Central memory CD8-positive, alpha-beta T cell (primary cell): ENCODE results near the gene MERTK.
"Not testable (repeated sequence)": the region's sequence is repeated elsewhere in the genome, so short reads cannot be mapped to it uniquely, and the experiment has no call there.

ENCODE experiments used
- ATAC-seq: fragments of 150-1000 bp; cut with Tn5 transposase; replicated peaks from 2 replicates; pipeline ENCODE4 v1.10.0; 2022; ENCODE audit warnings: mild to moderate bottlenecking, moderate FRiP score, moderate number of reproducible peaks; ENCODE audit not compliant: poor library complexity, severe bottlenecking; ENCODE audit errors: extremely low read depth
- DNase-seq, 2 donors: peaks; one replicate each; pipeline ENCODE4 v3.0.0; 2021; ENCODE audit warnings: low spot score in 2 of 2
- H3K27ac Mint-ChIP-seq: one replicate; pipeline ENCODE4 v1.8.0; 2022; ENCODE audit warnings: low read depth, mild to moderate bottlenecking, moderate library complexity, mixed read lengths
- H3K27me3 Mint-ChIP-seq: one replicate; pipeline ENCODE4 v1.8.0; 2022; ENCODE audit warnings: mixed read lengths
- H3K36me3 Mint-ChIP-seq: one replicate; pipeline ENCODE4 v1.8.0; 2022; ENCODE audit warnings: mild to moderate bottlenecking, moderate library complexity, mixed read lengths; ENCODE audit not compliant: insufficient read depth
- H3K4me1 Mint-ChIP-seq: one replicate; pipeline ENCODE4 v1.8.0; 2022; ENCODE audit warnings: mixed read lengths
- H3K4me3 Mint-ChIP-seq: one replicate; pipeline ENCODE4 v1.8.0; 2022; ENCODE audit warnings: mild to moderate bottlenecking, moderate library complexity, mixed read lengths
- H3K9me3 Mint-ChIP-seq: one replicate; pipeline ENCODE4 v1.8.0; 2022; ENCODE audit warnings: mixed read lengths

The MERTK gene

DNA sequence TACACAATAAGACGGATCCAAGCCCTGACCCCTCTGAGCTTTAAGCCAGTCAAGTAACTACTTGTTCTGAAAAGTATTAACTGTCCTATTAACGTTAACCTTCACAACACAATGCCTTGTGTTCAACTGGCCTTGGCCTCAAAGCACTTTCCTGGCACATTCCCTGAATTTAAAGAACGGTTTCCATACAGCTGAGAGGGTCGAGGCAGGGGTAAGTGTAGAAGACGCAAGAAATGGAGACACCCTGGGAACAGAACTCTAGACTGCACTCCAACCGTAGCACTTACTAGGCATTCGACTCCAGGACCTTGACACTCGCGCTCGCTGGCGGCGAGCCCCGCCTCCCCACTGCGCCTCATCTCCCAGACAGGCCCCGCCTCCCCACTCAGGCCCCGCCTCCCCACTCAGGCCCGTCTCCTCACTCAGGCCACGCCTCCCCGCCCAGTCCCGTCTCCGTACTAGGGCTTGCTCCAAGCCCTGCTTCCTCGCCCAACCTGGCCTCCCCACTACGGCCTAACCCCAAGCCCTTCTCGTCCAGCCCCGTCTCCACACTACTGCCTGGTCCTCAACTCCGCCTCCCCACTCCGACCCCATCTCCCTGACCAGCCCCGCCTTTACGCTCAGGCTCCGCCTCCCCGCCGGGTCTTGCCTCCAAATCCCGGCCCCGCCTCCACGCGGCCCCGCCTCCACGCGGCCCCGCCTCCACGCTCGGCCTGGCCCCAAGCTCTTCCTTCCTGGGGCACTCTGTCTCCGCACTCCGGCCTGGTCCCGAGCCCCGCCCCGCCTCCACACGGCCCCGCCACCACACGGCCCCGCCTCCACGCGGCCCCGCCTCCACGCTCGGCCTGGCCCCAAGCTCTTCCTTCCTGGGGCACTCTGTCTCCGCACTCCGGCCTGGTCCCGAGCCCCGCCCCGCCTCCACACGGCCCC, 155.8 kb downstream of the MERTK start:
- no peaks in the 10 kb centered on the region for H3K9me3 Mint-ChIP-seq
- H3K27ac Mint-ChIP-seq: peak overlapping the region; percentile 78
- H3K36me3 Mint-ChIP-seq: peaks cover 5% of the 10 kb centered on the region
- H3K4me3 Mint-ChIP-seq: peak overlapping the region; percentile 67
- no peaks in the 10 kb centered on the region for H3K27me3 Mint-ChIP-seq
- H3K4me1 Mint-ChIP-seq: peaks cover 41% of the 10 kb centered on the region
- DNase-seq: peak; percentile 96 to 99
- peak; percentile 72 for ATAC-seq

DNA sequence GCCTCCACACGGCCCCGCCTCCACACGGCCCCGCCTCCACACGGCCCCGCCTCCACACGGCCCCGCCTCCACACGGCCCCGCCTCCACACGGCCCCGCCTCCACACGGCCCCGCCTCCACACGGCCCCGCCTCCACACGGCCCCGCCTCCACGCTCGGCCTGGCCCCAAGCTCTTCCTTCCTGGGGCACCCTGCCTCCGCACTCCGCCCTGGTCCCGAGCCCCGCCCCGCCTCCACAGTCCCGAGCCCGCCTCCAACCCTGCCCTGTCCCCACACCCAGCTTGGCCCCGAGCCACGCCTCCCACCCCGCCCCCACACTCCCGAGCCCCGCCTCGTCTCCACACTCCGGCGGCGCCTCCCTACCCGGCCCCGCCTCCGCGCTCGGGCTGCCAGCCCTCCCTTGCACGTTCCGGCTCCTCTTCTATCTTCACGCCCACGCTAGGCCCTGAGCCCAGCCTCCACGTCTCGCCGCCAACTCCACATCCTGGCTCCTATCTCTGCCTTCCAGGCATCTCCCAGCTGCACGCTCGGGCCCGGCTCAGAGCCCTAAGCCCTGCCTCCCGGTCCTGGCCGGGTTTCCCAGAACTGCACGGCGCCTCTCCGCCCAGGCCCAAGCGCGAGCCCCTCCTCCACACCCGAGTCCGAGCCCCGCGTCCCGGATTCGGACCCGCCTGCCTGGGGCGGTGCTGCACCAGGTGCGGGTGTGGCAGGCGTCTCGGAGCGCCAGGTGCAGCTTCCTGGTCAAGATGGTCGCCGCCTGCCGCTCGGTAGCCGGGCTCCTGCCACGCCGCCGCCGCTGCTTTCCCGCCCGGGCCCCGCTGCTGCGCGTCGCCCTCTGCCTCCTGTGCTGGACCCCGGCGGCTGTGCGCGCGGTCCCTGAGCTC, 156.7 kb downstream of the MERTK start, which contains the start of gene TMEM87B:
Gene TMEM87B, plus strand, starts transcription at position 423 of the 883 bp plus-strand sequence. Its CDS starts 323 bp downstream, at position 746.
- H3K27me3 Mint-ChIP-seq: no peaks in the 10 kb centered on the region
- H3K36me3 Mint-ChIP-seq: peaks cover 6% of the 10 kb centered on the region
- H3K9me3 Mint-ChIP-seq: no peaks in the 10 kb centered on the region
- H3K4me3 Mint-ChIP-seq: peak within 1 kb of the TSS; percentile 67
- DNase-seq: peak; percentile 89 to 97
- H3K4me1 Mint-ChIP-seq: peaks cover 44% of the 10 kb centered on the region
- ATAC-seq: peak; percentile 80
- peak within 1 kb of the TSS; percentile 82 for H3K27ac Mint-ChIP-seq

DNA sequence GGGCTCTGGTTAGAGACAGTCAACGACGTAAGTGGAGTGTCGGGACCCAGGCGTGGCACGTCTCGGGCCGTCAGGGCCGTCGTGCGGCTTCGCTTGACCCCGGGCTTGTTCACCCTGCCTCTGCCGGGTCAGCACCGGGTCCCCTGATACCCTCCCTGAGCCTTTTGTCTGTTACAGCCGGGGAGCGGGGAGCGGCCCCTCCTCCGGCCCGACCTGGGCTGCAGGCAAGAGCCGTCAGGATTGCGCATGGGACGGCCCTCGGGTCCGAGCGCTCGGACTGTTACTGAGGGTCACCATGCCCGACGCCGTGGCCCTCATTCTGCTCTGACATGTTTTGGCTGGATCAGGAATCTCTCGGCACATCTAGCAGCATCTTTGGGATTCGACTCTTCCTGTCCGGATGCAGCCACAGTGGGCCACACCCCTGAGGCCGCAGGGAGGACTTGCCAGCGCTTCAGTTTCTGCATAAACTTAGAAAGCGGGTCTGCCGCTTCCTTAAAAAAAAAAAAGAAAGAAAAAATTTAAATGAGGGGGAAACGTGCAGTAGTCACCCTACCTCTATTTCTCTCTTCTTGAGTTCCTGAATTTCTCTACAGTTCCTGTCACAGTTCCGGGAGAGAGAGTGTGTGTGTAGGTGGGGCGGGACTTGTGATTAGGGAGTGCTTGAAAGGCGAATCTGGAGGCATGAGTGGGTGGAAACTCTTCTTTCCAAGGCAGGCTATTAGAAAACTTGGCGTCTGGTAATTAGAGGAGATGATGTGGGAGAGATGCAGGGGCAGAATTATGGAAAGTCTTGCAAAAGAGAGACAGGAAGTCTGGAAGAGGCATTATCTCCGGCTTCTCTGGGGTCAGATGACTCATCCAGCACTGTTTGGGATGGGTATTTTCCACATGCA, 157.6 kb downstream of the MERTK start:
- H3K27me3 Mint-ChIP-seq: no peaks in the 10 kb centered on the region
- H3K4me3 Mint-ChIP-seq: peak overlapping the region; percentile 67
- no peak for DNase-seq
- no peaks in the 10 kb centered on the region for H3K9me3 Mint-ChIP-seq
- peak overlapping the region; percentile 82 for H3K27ac Mint-ChIP-seq
- peaks cover 6% of the 10 kb centered on the region for H3K36me3 Mint-ChIP-seq
- no peak for ATAC-seq
- H3K4me1 Mint-ChIP-seq: peaks cover 44% of the 10 kb centered on the region

DNA sequence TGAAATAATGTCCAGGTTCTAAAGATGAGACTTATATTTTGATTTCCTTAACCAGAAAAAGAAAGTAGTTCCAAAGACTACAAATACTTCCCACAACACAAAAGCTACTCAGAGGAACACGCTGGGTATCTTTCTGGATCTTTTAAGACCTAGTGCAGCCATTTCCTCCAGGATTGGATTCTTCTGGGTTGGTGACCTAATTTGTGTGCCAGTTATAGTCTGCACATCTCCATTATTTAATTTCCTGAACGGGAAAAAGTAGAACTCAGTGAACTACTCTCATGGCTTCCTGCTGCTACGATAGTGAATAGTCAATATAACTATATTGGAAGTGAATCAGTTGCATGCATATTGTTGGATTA, 158.2 kb downstream of the MERTK start:
- ATAC-seq: no peak
- H3K27ac Mint-ChIP-seq: peak overlapping the region; percentile 82
- H3K27me3 Mint-ChIP-seq: no peaks in the 10 kb centered on the region
- H3K36me3 Mint-ChIP-seq: peaks cover 9% of the 10 kb centered on the region
- DNase-seq: no peak
- no peaks in the 10 kb centered on the region for H3K9me3 Mint-ChIP-seq
- H3K4me1 Mint-ChIP-seq: peaks cover 44% of the 10 kb centered on the region
- peak overlapping the region; percentile 67 for H3K4me3 Mint-ChIP-seq

DNA sequence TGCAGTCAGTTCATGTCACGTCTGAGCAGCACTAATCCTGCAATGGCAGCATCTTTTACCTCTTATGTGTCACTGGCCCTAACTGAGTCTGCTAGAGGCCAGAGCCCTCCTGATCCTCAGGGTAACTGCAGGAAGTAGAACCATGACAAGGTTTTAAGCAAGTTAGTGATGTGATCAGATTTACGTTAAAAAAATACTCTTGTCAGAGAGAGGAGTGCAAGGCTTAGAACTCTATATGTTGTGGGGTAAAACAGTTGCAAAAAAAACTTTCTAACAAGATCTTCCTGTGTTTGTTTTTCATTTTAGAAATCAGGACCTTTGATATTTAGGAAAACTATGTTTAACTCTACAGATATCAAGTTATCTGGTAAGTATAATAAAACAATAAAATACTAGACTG, 161.3 kb downstream of the MERTK start:
- DNase-seq (no peak), ATAC-seq (no peak)
- H3K4me1 Mint-ChIP-seq: peaks cover 44% of the 10 kb centered on the region
- no peak overlapping the region for H3K4me3 Mint-ChIP-seq
- no peaks in the 10 kb centered on the region for H3K27me3 Mint-ChIP-seq
- H3K9me3 Mint-ChIP-seq: no peaks in the 10 kb centered on the region
- H3K27ac Mint-ChIP-seq: no peak overlapping the region
- H3K36me3 Mint-ChIP-seq: peaks cover 11% of the 10 kb centered on the region

DNA sequence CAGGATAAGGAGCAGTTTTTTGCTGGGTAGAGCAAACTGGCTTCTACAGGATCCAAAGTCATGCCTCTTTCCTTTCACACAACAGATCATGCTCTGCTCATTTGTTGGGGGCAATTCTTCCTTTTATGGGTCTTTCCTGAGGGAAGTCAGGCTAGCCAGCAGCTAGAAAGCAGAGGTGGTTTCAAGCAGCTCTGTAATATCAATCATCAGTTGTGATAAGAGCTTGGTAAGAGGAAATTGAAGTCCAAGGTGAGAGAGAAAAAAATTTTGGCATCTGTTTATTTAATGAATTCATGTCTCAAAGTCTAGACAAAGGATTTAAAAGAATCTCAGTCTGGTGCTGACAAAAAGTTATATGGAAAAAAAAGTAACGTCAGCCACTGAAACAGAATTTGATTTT, 162.9 kb downstream of the MERTK start:
- Mint-ChIP-seq H3K27me3 (no peaks in the 10 kb centered on the region), H3K9me3 (no peaks in the 10 kb centered on the region), H3K27ac (peak overlapping the region; percentile 8), H3K4me3 (no peak overlapping the region), H3K4me1 (peaks cover 46% of the 10 kb centered on the region), H3K36me3 (peaks cover 15% of the 10 kb centered on the region)
- ATAC-seq: no peak
- DNase-seq: no peak

DNA sequence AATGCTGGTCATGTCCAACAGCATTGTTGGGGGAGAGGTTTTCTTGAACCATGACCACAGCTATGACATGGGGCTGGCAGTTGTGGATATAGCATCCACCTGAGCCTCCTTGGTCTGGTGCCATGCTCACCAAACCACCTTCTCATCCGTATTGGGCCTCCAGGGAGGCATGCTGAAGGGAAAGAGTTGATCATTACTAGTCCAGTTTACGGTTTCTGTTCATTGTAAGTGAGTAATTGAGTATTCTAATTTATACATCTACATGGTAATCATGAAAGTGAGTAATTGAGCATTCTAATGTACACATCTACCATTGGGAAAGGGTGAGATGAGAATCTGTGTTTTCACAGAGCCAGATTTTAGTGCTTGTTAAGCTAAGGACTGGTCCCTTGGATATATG, 163.4 kb downstream of the MERTK start:
- Mint-ChIP-seq H3K27ac (peak overlapping the region; percentile 8), H3K4me1 (peaks cover 41% of the 10 kb centered on the region), H3K4me3 (no peak overlapping the region), H3K27me3 (no peaks in the 10 kb centered on the region), H3K9me3 (no peaks in the 10 kb centered on the region), H3K36me3 (peaks cover 17% of the 10 kb centered on the region)
- ATAC-seq: no peak
- DNase-seq: no peak

DNA sequence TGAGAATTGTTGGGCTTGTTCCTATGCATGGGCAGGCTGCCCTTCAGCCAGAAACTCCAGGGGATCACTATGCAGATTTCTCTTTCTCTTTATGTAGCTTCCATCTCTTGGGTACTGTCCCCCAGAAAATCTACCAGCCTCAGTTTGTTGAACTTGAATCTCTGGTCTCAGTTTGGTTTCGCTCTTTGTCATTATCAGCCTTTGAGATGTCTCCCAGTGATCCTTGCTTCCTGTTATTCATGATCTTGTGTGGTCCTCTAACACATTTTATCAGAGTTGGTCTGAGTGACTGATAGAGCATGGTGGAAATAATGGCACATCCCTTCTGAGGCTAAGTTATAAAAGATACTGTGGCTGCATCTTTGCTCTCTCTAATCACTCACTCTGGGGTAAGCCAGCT, 164.5 kb downstream of the MERTK start:
- Mint-ChIP-seq H3K4me1 (peaks cover 32% of the 10 kb centered on the region), H3K27me3 (no peaks in the 10 kb centered on the region), H3K9me3 (no peaks in the 10 kb centered on the region), H3K27ac (no peak overlapping the region), H3K4me3 (no peak overlapping the region), H3K36me3 (peaks cover 26% of the 10 kb centered on the region)
- ATAC-seq (no peak), DNase-seq (no peak)

DNA sequence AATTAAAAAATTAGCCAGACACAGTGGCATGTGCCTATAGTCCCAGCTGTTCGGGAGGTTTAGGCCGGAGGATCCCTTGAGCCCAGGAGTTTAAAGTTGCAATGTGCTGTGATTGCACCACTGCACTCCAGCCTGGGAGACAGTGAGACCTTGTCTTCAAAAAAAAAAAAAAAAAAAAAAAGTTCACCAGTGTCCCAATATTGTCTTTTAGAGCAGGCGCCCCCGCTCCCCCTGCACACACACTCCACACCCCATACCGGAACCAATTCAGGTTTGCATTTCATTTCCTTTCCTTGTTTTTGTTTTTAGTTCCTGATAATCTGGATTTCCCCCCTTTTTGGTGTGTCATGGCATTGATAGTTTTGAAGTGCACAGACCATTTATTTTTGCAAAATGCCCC, 167.1 kb downstream of the MERTK start:
- ATAC-seq (no peak), DNase-seq (no peak)
- Mint-ChIP-seq H3K36me3 (peaks cover 37% of the 10 kb centered on the region), H3K9me3 (no peaks in the 10 kb centered on the region), H3K27ac (no peak overlapping the region), H3K27me3 (no peaks in the 10 kb centered on the region), H3K4me3 (no peak overlapping the region), H3K4me1 (peaks cover 24% of the 10 kb centered on the region)

DNA sequence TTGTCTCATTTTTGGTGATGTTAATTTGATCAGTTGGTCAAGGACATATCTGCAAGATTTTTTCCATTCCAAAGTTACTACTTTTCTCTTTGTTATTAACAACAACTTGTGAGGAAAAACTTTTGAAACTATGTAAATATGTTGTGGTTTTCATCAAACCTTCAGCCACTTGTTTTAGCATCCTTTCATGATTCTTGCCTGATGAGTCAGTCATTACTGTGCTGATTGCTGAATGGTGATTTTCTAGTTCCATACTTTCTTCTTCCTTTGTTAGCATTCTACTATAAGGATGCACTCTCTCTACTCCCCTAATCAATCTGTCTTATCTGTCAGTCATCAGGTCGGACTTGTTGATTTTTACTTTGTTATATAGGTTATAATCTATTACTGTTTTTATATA, 167.6 kb downstream of the MERTK start:
- H3K27me3 Mint-ChIP-seq: no peaks in the 10 kb centered on the region
- DNase-seq (no peak), ATAC-seq (no peak)
- peaks cover 24% of the 10 kb centered on the region for H3K4me1 Mint-ChIP-seq
- no peak overlapping the region for H3K27ac Mint-ChIP-seq
- H3K9me3 Mint-ChIP-seq: no peaks in the 10 kb centered on the region
- H3K36me3 Mint-ChIP-seq: peaks cover 38% of the 10 kb centered on the region
- no peak overlapping the region for H3K4me3 Mint-ChIP-seq

DNA sequence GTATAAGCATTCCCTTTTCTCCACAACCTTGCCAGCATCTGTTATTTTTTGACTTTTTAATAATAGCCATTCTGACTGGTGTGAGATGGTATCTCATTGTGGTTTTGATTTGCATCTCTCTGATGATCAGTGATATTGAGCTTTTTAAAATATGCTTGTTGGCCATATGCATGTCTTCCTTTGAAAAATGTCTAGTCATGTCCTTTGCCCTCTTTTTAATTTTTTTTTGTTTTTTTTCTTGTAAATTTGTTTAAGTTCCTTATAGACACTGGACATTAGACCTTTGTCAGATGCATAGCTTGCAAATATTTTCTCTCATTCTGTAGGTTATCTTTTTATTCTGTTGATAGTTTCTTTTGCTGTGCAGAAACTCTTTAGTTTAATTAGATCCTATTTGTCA, 171.4 kb downstream of the MERTK start:
- not testable (repeated sequence) for ATAC-seq, H3K27ac Mint-ChIP-seq, H3K9me3 Mint-ChIP-seq, DNase-seq, H3K27me3 Mint-ChIP-seq, H3K4me3 Mint-ChIP-seq
- peaks cover 45% of the 10 kb centered on the region for H3K4me1 Mint-ChIP-seq
- peaks cover 51% of the 10 kb centered on the region for H3K36me3 Mint-ChIP-seq

DNA sequence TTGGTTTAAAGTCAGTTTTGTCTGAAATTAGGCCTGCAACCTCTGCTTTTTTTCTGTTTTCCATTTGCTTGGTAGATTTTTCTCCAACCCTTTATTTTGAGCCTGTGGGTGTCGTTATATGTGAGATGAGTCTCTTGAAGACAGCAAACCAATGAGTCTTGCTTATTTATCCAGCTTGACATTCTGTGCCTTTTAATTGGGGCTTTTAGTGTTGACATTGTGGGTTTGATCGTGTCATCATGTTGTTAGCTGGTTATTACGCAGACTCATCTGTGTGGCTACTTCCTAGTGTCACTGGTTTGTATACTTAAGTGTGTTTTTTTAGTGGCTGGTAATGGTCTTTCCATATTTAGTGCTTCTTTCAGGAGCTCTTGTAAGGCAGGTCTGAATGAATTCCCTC, 175.5 kb downstream of the MERTK start:
- DNase-seq (no peak), ATAC-seq (no peak)
- H3K4me1 Mint-ChIP-seq: peaks cover 48% of the 10 kb centered on the region
- no peak overlapping the region for H3K4me3 Mint-ChIP-seq
- H3K27me3 Mint-ChIP-seq: no peaks in the 10 kb centered on the region
- H3K27ac Mint-ChIP-seq: peak overlapping the region; percentile 6
- H3K36me3 Mint-ChIP-seq: peaks cover 38% of the 10 kb centered on the region
- peaks cover 6% of the 10 kb centered on the region for H3K9me3 Mint-ChIP-seq
